GM19240 (cell line): ENCODE results near the gene PRH2.

Source experiments
- DNase-seq: peaks from one replicate; pipeline ENCODE4 v3.0.0; 2011; ENCODE audit warnings: low spot score; ENCODE audit not compliant: insufficient read length

Gene PRH2

GRCh38 chr12:10928746-10929286 is at the start of gene PRH2:
Gene PRH2 (plus strand): TSS chr12:10929236. CDS start chr12:10929274, 38 bp downstream.
- no peak for DNase-seq

- no peak for DNase-seq
Observed at GRCh38 chr12:10884086-10884725, 44.8 kb upstream of the PRH2 start, which contains the start of gene PRH1. Gene PRH1 (minus strand): TSS chr12:10884255. CDS start chr12:10884217, 38 bp downstream.

DNA sequence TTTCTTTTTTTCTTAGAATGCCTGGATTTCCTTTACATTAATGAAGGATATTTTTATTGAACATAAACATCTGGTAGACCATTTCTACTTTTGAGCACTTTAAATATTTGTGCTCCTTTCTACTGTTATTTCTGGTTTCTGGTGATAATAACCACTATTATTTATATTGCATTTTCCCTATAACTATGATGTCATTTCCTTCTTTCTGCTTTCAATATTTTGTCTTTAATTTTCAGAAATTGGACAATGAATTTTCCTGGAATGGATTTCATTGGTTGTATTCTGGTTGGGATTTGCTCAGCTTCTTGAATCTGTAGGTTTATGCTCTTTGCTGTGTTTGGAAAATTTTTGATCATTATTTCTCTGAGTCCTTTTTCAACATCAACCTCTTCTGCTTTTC is 39.8 kb upstream of the PRH2 start:
- no peak for DNase-seq

- DNase-seq = no peak
Observed at GRCh38 chr12:10891937-10892336, 37.1 kb upstream of the PRH2 start.

- DNase-seq = no peak
Observed at GRCh38 chr12:10896854-10897253, 32.2 kb upstream of the PRH2 start.

DNA sequence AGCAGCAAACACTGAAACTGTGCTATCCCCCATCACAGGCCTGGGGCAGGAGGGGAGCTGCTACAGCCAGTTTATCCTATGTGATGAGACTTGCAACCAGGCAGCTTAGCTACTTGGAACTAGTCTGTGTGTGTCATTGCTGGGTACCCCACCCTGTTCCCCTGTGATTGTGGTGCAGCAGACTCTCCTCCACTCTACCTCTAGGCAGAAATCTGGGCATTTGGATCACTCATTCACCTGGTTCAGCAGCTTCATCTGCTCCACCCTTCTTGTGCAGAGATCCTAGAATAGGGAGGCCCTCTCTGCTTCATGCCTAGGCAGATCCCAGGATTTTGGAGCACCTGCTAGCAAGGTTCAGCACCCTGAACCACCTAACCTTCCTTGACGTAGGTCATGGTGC is 28.5 kb upstream of the PRH2 start:
- DNase-seq = no peak

DNA sequence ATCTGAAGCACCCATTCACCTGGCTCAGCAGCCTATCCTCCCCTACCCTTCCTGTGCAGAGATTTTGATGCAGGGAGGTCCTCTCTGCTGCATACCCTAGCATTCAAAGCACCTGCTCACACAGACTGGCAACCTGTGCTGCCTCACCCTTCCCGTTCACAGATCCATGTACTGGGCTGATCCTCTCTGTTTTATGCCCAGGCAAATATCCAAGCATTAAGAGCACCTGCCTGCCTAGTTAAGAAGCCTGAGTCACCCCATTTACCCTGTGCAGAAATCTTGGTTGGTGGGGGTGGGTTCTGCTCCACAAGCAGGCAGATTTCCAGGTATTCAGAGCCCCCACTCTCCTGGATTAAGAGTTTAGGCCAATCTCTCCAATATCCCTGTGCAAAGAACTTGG is 28.1 kb upstream of the PRH2 start:
- DNase-seq = no peak

GRCh38 chr12:10901427-10901826 is 27.6 kb upstream of the PRH2 start:
- DNase-seq = no peak

DNA sequence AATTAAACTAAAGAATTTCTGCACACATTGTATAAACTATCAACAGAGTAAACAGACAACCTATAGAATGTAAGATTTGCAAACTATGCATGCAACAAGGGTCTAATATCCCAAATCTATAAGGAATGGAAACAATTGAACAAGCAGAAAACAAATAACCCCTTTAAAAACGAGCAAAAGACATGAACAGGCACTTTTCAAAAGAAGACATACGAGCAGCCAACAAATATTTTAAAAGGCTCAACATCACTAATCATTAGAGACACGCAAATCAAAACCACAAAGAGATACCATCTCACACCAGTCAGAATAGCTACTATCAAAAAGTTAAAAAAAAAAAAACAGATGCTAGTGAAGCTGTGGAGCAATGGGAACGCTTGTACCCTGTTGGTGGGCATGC is 24.4 kb upstream of the PRH2 start:
- DNase-seq = no peak

- no peak for DNase-seq
Observed at GRCh38 chr12:10909462-10909861, 19.6 kb upstream of the PRH2 start, which contains the start of gene TAS2R13. Gene TAS2R13 (minus strand): TSS chr12:10909562. CDS start chr12:10909298, 264 bp downstream.

- DNase-seq = no peak
Observed at GRCh38 chr12:10910380-10910779, 18.7 kb upstream of the PRH2 start.

- no peak for DNase-seq
Observed at GRCh38 chr12:10919809-10920208, 9.2 kb upstream of the PRH2 start.

- DNase-seq = no peak
Observed at GRCh38 chr12:10926269-10926668, 2.8 kb upstream of the PRH2 start.

- no peak for DNase-seq
Observed at GRCh38 chr12:10936506-10936905, 7.5 kb downstream of the PRH2 start.

- no peak for DNase-seq
Observed at GRCh38 chr12:10939163-10939562, 10.1 kb downstream of the PRH2 start, which contains the start of gene TAS2R14. Gene TAS2R14 (minus strand): TSS chr12:10939263. CDS start chr12:10939207, 56 bp downstream.

DNA sequence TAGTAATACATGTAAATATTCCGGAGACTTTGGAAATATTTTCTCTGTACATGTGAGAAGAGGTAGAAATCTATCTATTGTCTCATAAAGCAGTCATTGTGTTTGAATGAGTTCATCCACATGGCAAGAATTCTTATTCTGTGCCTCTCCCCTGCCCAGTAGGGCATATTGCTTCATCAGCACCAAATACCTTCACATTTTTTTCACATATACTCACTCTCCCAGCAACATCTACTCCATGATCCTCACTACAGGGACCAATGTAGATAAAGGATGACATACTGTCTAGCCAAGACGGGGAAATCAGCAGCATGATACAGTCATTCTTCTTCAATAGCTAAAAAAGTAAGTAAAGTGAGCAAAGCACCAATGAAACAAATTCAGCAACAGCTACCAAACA is 11.4 kb downstream of the PRH2 start:
- no peak for DNase-seq

DNA sequence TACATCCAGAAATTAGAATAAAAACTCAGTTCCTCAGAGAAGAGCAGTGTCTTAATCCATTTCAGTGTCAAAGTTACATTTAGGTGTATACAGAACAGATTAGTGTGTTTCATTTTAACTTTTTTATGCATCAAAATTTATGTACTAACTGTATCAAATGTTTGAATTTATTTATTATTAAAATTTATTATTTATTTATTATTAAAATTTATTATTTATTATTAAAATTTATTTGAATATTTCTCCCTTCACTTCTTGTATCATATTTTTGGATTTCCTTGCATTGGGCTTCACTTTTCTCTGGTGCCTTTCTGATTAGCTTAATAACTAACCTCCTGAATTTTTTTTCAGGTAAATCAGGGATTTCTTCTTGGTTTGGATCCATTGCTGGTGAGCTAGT is 12.3 kb downstream of the PRH2 start:
- DNase-seq = no peak

DNA sequence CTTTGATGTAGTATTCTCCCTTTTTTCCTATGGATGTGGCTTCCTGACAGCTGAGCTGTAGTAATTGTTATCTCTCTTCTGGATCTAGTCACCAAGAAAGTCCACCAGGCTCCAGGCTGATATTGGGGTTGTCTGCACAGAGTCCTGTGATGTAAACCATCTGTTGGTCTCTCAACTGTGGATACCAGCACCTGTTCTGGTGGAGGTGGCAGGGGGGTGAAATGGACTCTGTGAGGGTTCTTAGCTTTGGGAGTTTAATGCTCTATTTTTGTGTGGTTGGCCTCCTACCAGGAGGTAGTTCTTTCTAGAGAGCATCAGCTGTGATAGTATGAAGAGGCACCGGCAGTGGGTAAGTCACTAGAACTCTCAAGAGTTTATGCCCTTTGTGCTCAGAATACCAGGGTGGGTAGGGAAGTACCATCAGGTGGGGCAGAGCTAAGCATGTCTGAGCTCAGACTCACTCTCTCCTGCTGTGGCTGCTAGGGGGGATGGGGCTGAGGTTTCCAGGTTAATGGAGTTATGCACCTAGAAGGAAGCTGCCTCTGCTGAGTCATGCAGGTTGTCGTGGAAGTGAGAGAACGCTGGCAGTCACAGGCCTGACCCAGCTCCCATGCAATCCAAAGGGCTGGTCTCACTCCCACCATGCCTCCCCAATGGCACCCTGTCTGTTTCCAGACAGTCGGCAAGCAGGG is 13.0 kb downstream of the PRH2 start:
- no peak for DNase-seq

- no peak for DNase-seq
Observed at GRCh38 chr12:10943167-10943566, 14.1 kb downstream of the PRH2 start.

DNA sequence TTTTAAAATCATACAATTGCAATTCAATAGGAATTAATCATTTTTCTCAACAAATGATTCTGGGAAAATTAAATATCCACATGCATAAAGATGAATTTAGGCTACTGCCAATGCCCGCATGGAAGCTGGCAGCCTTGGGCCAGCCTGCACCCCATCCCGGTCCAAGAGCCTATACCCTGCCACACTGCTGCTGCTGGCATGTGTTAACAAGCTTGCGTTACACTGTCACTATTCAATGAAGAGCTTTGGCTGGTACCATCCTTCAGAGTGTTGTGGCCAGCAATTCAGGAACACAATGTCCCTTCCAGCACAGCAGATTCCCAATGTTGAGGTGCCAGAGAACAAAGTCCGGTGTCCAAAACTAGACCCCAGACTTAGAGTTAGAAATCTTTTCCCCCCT is 23.6 kb downstream of the PRH2 start:
- no peak for DNase-seq

DNA sequence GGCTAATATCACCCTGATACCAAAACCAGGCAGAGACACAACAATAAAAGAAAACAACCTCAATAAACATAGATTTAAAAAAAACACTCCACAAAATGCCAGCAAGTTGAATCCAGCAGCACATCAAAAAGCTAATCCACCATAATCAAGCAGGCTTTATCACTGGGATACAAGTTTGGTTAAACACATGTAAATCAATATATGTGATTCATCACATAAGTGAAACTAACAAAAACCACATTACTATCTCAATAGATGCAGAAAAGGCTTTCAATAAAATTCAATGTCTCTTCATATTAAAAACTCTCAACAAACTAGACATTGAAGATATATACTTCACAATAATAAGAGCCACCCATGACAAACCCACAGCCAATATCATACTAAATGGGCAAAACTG is 27.0 kb downstream of the PRH2 start:
- DNase-seq = no peak

- DNase-seq = no peak
Observed at GRCh38 chr12:10957741-10958140, 28.7 kb downstream of the PRH2 start.

DNA sequence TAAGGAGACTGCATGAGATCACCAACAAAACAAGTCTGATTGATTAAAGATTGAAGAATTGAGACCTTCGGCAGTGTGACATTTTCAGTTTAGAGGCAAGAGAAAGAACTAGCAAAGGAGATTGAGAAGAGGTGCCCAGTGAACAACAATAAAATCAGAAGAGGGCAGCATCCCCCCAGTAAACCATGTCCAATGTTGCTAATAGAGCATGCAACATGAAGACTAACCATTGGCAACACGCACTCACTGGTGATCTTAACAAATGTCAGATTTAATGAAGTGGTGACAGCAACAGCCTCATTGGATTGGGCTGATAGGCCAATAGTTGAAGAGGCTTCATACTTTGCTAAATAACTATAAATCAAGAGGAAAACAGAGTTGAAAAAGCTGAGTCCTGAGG is 30.8 kb downstream of the PRH2 start:
- DNase-seq = no peak
